Cardiac fibroblast (primary cell): Measurements from ENCODE around the gene TBXAS1.
A peak's percentile ranks its signal among the peaks of the same experiment; 100 is the strongest.

Experiments used
- DNase-seq, 2 donors: peaks; one replicate each; pipeline versions ENCODE4 v3.0.0 to v3.0.0-alpha.2; 2010; ENCODE audit warnings: low read depth in 2 of 2
- H3K4me3 ChIP-seq, 2 donors: replicated peaks in 1 of 2; 1 replicate in 1 of 2; 2 replicates in 1 of 2; pipeline ENCODE4 v1.5.1; 2011; ENCODE audit warnings: low read depth in 2 of 2, low read length in 2 of 2, mild to moderate bottlenecking in 2 of 2, moderate library complexity in 1 of 2
- CTCF ChIP-seq: IDR thresholded peaks from one replicate; pipeline ENCODE4 v1.5.1; 2011; ENCODE audit warnings: low read depth, mild to moderate bottlenecking, low read length, inconsistent platforms

The TBXAS1 gene

GRCh38 chr7:139823959-139824521 is 5.0 kb upstream of the TBXAS1 start:
- peak in 1 of 2 donors; percentile 62 for DNase-seq
- H3K4me3 ChIP-seq = no peak overlapping the region
- no peak for TF ChIP-seq CTCF

- TF ChIP-seq CTCF = no peak
- no peak overlapping the region for H3K4me3 ChIP-seq
- peak; percentile 36 to 48 for DNase-seq
These were observed 3.3 kb upstream of the TBXAS1 start for GRCh38 chr7:139825666-139826290.

- no peak for TF ChIP-seq CTCF
- DNase-seq = no peak
- no peak overlapping the region for H3K4me3 ChIP-seq
These were observed 2.0 kb upstream of the TBXAS1 start for GRCh38 chr7:139827042-139827441.

- DNase-seq = no peak
- no peak overlapping the region for H3K4me3 ChIP-seq
- TF ChIP-seq CTCF = no peak
These were observed 618 bp upstream of the TBXAS1 start for GRCh38 chr7:139828446-139828845.

GRCh38 chr7:139829775-139830117 is 682 bp downstream of the TBXAS1 start:
- no peak for TF ChIP-seq CTCF
- H3K4me3 ChIP-seq = no peak overlapping the region
- peak in 1 of 2 donors; percentile 41 for DNase-seq

GRCh38 chr7:139830292-139830691 is 1.2 kb downstream of the TBXAS1 start:
- no peak overlapping the region for H3K4me3 ChIP-seq
- no peak for TF ChIP-seq CTCF
- peak in 1 of 2 donors; percentile 42 for DNase-seq
